Upper lobe of right lung (tissue), 1 donor: ENCODE data around the gene ZNF274. TPM values are rescaled to one million over a fixed set of nuclear protein-coding genes. Genes with fewer than 3 reads are reported as not detected.

ENCODE experiments used
- ATAC-seq: fragments of 200-7000 bp; cut with Tn5 transposase; one replicate; pipeline ENCODE4 v1.9.1; 2020; ENCODE audit warnings: mild to moderate bottlenecking, moderate library complexity
- DNase-seq: peaks from one replicate; pipeline ENCODE4 v3.0.0-alpha.2; 2020
- H3K27ac ChIP-seq: fragments of 200-600 bp; one replicate; pipeline ENCODE4 v1.8.0; 2022
- H3K27me3 ChIP-seq: fragments of 200-600 bp; one replicate; pipeline ENCODE4 v1.8.0; 2022; ENCODE audit warnings: mild to moderate bottlenecking
- H3K36me3 ChIP-seq: fragments of 200-600 bp; one replicate; pipeline ENCODE4 v1.8.0; 2022
- H3K4me1 ChIP-seq: fragments of 200-600 bp; one replicate; pipeline ENCODE4 v1.8.0; 2022
- H3K4me3 ChIP-seq: fragments of 200-600 bp; one replicate; pipeline ENCODE4 v1.8.0; 2022; ENCODE audit warnings: mild to moderate bottlenecking
- H3K9me3 ChIP-seq: fragments of 200-600 bp; one replicate; pipeline ENCODE4 v1.8.0; 2022
- intact Hi-C: fragments of 100-400 bp; cut with DNase I; formaldehyde crosslinking; loops from one replicate; pipeline ENCODE4 v1.11.0; 2022
- total RNA-seq: library from RNA; stranded (reverse); fragmentation: NEBNext Ultra II Directional; extraction: Animal tissue kit (Norgen Biotek cat#: 25700); gene quantifications from one replicate; pipeline ENCODE4 v1.2.1, GENCODE V29; 2021
- TF ChIP-seq, protein P1 (sequence below): fragments of 200-600 bp; IDR thresholded peaks from one replicate; pipeline ENCODE4 v1.8.0; 2022; ENCODE audit warnings: antibody characterized with exemption
- donor health status: DM: no; HTN: yes; CAD: no; lungs with severe emphysema.

The ZNF274 gene
- total RNA-seq, 1 donor from 2014 or later: 31.9 TPM

DNA sequence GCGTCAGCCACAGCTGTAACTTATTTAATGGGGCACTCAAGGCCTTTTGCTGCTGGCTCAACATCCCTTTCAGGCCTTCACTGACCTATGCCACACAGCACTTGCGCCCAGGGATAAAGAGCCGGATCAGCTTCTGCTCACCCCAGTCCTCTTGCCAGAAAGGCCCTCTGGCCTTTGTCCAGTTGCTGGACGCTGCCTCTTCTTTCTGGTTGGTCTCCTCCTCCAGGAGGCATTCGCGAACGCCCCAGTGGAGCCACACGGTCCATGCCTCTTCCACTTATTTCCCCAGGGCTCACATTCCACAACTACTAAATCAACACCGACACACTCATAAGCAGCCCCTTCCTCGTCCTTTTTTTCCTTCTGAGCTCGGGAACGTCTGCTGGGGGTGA, 28.6 kb upstream of the ZNF274 start:
- intact Hi-C loops: loop anchor here (10.0 kb wide), 1 partner anchor 129 kb away; no protein-coding TSS in a partner anchor
- H3K4me3 ChIP-seq: peak overlapping the region; percentile 99
- TF ChIP-seq, protein P1, sequence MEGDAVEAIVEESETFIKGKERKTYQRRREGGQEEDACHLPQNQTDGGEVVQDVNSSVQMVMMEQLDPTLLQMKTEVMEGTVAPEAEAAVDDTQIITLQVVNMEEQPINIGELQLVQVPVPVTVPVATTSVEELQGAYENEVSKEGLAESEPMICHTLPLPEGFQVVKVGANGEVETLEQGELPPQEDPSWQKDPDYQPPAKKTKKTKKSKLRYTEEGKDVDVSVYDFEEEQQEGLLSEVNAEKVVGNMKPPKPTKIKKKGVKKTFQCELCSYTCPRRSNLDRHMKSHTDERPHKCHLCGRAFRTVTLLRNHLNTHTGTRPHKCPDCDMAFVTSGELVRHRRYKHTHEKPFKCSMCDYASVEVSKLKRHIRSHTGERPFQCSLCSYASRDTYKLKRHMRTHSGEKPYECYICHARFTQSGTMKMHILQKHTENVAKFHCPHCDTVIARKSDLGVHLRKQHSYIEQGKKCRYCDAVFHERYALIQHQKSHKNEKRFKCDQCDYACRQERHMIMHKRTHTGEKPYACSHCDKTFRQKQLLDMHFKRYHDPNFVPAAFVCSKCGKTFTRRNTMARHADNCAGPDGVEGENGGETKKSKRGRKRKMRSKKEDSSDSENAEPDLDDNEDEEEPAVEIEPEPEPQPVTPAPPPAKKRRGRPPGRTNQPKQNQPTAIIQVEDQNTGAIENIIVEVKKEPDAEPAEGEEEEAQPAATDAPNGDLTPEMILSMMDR: no peak
- H3K36me3 ChIP-seq: no peaks in the 10 kb centered on the region
- peaks cover 11% of the 10 kb centered on the region for H3K9me3 ChIP-seq
- H3K4me1 ChIP-seq: peaks cover 15% of the 10 kb centered on the region
- peak; percentile 9 for ATAC-seq
- DNase-seq: peak; percentile 65
- no peaks in the 10 kb centered on the region for H3K27me3 ChIP-seq
- H3K27ac ChIP-seq: peak overlapping the region; percentile 95

DNA sequence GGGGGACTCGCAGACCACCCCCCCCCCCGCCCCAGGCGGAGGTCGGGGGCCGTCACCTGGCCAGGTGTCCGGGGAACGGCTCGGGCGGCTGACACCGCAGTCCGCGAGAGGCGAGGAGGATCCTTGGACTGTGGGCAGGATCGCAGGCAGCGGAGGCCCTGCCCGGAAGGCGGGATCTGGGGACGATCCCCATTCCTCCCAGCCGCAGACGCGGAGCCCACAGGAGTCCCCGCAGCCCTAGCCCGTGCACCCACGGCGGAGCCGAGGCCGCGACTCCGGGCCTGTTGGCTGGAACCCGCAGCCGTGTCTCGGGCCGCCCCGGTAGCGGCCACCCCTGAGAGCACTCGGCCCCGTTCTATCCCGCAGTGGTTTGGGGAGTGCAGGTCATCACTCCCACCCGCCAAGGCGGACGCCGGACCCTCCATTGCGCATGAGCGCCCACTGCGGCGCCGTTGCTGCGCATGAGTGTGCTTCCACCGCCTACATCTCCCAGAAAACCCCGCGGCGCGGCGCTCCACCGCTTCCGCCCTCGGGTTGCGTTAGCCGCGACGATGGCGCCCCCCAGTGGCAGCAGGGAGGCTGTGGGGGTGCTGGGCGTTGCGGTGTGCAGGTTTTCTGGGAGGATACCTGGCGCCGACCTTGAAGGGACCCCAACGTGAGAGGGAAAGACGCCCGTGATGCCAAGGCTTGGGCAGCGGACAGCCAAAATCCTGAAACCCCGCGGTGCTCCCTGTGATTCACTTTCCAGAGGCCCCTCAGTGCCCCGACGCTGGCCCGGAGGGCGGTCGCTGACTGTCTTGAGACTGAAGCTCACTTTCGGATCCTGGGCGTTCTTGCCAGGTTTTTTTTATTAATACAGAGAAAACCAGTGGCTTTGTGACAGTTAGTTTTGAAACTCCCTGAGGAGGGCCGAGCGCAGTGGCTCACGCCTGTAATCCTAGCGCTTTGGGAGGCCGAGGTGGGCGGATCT, 27.9 kb upstream of the ZNF274 start:
- H3K4me1 ChIP-seq: peaks cover 8% of the 10 kb centered on the region
- ATAC-seq: peak; percentile 99

DNA sequence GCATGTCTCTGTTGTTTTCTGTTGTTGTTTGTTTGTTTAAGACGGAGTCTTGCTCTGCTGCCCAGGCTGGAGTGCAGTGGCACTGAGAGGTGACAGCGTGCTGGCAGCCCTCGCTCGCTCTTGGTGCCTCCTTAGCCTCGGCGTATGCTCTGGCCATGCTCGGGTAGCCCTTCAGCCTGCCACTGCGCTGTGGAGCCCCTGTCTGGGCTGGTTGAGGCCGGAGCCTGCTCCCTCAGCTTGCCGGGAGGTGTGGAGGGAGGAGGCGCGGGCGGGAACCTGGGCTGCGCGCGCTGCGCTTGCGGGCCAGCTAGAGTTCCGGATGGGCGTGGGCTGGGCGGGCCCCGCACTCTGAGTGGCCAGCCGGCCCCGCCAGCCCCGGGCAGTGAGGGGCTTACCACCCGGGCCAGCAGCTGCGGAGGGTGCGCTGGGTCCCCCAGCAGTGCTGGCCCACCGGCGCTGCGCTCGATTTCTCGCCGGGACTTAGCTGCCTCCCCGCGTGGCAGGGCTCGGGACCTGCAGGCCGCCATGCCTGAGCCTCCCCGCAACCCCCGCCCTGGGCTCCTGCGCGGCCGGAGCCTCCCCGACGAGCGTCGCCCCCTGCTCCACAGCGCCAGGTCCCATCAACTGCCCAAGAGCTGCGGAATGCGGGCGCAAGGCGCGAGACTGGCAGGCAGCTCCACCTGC, 25.7 kb upstream of the ZNF274 start:
- Histone ChIP-seq H3K27ac (no peak overlapping the region), H3K9me3 (no peaks in the 10 kb centered on the region), H3K36me3 (no peaks in the 10 kb centered on the region), H3K27me3 (no peaks in the 10 kb centered on the region), H3K4me1 (peaks cover 4% of the 10 kb centered on the region), H3K4me3 (no peak overlapping the region)
- DNase-seq (no peak), ATAC-seq (no peak)
- intact Hi-C loops: loop anchor here (10.0 kb wide), 1 partner anchor 132 kb away; no protein-coding TSS in a partner anchor
- TF ChIP-seq, protein P1: no peak

More for the DNA sequence above, 27.9 kb upstream of the ZNF274 start:
- H3K4me3 ChIP-seq: peak overlapping the region; percentile 99
- DNase-seq: peak; percentile 98
- peak overlapping the region; percentile 95 for H3K27ac ChIP-seq
- intact Hi-C loops: loop anchor here (10.0 kb wide), 1 partner anchor 130 kb away; no protein-coding TSS in a partner anchor
- H3K9me3 ChIP-seq: peaks cover 4% of the 10 kb centered on the region
- no peaks in the 10 kb centered on the region for H3K27me3 ChIP-seq
- H3K36me3 ChIP-seq: no peaks in the 10 kb centered on the region
- TF ChIP-seq, protein P1: peak; percentile 98

DNA sequence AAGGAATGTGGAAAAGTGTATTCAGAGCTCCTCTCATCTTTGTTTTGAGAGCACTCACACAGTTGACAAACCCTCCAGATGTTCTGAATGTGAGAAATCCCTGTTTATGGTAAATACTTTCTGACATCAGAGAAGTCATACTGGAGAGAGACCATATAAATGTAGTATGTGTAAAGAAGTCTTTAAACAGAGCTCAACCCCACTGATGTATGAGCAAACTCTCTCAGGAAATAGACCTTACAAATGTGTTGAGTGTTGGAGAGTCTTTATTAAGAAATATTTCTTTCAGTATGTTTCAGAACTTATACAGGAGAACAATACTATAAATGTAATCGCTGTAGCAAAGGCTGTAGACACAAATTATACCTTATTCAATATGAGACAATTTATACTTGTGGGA, 16.6 kb upstream of the ZNF274 start:
- no peak for ATAC-seq
- intact Hi-C loops: no loop called here
- H3K4me1 ChIP-seq: no peaks in the 10 kb centered on the region
- TF ChIP-seq, protein P1: no peak
- DNase-seq: no peak
- H3K36me3 ChIP-seq: no peaks in the 10 kb centered on the region
- no peaks in the 10 kb centered on the region for H3K27me3 ChIP-seq
- no peak overlapping the region for H3K4me3 ChIP-seq
- no peak overlapping the region for H3K27ac ChIP-seq
- H3K9me3 ChIP-seq: peaks cover 55% of the 10 kb centered on the region

DNA sequence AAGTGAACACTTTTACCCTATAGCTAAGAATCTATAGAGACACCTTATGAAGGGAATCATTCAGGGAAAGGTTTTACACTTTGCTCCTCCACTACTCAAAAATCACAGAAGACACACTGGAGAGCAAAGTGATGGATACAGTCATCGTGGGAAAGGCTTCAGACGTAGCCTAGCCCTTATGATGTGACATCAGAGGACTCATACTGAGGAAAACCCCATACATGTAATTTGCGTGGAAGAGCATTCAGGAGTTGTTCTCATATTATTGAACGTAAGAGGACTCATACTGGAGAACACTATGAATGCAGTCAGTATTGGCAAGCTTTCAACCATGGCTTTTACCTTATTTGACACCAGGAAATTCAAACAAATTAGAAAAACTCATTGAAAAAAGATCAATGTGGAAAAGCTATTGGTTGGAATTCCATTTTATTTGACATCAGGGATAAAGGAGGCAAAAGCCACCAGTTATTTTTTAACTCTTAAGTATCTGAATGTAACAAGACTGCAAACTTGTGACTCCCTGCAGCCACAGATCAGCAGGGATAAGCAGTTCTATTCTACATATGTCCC, 16.1 kb upstream of the ZNF274 start:
- no peaks in the 10 kb centered on the region for H3K4me1 ChIP-seq
- H3K27me3 ChIP-seq: no peaks in the 10 kb centered on the region
- TF ChIP-seq, protein P1: no peak
- H3K4me3 ChIP-seq: no peak overlapping the region
- H3K9me3 ChIP-seq: peaks cover 55% of the 10 kb centered on the region
- H3K36me3 ChIP-seq: no peaks in the 10 kb centered on the region
- intact Hi-C loops: no loop called here
- ATAC-seq: no peak
- H3K27ac ChIP-seq: no peak overlapping the region
- no peak for DNase-seq
